ENCODE data around the gene RALGPS2.
"Not testable (repeated sequence)": the region's sequence is repeated elsewhere in the genome, so short reads cannot be mapped to it uniquely, and the experiment has no call there.

Gene RALGPS2

DNA sequence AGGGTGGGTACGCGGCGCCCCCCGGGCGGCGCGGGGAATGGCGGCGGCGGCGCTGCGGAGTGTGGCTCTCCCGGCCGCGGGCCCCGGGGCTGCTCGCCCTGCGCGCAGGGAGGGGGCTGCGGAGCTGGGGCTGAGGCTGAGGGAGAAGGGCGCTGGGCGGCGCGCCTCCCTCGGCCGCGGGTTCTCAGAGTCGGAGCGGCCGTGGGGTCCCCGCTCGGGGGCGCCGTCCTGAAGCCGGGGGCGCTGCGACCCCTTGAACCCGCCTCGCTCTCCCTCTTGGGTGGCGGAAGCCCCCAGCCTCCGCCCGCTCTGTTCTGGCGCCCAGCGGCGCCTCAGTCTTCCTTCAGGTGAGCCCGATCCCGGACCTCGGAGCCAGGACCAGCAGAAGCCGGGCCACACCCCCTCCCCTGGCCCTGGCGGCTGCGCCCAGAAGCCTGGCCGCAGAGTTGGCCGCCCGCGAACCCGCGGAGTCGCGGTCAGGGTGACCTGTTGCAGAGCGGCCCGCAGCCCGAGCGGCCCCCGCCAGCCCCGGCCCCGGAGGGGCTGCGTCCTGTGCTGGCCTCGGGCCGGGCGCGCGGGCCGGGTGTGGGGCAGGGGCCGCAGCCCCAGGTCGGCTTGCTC, 532 bp downstream of the RALGPS2 start:
- peak; percentile 14 for DNase-seq

DNA sequence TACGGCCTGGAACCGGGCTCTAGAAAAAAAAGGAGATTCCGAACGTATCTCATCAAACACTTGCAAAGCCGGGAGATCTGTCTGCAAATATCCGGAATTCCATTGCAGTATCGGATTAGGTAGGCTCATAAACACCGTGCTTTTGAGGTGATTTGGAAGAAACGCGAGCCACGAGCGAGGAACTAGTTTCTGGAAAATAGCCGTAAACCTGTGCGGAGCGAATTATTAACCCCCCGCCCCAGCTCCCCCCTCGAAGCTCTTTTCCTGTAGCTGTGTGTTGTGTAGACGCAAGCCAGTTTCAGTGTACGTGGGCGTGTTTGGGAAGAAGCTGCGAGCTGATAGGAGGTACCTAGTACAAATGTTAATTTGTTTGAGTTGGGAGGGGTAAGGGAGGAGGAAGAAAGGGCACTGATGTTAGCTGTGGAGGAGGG, 1.1 kb downstream of the RALGPS2 start:
- DNase-seq = peak; percentile 39

DNA sequence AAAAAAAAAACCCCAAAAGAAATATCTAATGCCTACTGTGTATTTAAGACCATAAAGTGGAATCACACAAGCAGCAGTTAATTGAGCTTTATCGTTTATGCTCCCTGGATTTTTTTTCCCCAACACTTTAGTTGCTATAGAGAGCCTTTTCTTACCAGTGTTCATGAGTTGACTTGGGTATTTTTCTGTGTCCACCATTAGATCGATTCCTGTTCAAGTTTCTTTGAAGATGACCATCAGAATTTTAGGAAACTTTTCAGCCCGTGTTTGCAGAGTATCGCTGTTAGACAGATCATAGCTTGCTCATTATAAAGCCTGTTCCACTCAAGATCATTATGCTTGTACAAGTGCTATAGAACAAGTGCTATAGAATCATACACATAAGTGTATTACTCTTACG, 1.5 kb downstream of the RALGPS2 start:
- DNase-seq = no peak

DNA sequence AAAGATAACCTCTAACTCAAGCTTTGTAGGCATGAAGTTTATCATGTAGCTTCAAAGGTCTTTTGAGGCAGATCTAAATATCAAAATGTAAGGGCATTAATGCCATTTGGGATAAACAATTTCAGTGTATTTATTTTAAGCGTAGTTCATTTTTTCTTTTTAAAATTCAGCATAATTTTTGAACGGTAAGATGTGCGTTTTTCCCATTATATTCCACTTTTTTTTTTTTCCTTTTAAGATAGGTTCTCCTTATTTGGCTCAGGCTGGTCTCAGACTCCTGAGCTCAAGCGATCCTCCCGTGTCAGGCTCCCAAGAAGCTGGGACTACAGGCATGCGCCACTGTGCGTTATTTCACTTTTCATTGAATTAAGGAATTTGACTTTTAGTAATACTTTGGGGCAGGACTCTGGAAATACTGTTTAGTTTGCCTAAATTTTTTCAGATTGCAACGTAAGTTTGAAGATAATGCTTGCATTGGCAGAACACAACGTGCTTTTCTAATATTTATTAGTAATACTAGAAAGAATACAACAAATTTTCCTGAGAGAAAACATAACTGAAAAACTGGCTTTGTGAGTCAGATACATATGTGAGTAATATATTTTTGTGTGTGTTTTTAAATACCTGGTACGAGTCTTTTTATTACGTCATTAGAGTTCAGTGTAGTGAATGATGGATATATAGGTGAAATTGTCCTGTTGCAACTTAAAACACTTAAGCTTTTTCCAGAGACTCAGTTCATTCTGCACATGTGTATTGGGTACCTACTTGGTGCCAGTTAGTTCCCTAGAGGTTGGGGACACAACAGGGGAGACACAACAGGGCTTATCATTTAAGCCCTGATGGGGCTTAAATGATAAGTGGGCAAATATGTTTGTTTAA, 2.2 kb downstream of the RALGPS2 start:
- DNase-seq = no peak

DNA sequence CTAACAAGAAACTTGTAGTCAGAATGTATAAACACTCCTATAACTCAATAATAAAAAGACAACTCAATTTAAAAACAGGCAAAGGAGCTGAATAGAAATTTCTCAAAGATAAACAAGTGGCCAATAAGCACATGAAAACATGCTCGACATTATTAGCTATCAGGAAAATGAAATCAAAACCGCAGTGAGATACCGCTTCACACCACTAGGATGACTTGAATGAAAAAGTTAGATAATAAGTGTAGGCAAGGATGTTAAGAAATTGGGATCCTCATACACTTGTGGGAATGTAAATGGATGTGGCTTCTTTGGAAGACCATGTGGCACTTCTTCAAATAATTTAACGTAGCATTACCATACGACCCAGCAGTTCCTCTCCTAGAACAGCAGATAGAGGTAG, 8.9 kb downstream of the RALGPS2 start:
- DNase-seq = no peak

DNA sequence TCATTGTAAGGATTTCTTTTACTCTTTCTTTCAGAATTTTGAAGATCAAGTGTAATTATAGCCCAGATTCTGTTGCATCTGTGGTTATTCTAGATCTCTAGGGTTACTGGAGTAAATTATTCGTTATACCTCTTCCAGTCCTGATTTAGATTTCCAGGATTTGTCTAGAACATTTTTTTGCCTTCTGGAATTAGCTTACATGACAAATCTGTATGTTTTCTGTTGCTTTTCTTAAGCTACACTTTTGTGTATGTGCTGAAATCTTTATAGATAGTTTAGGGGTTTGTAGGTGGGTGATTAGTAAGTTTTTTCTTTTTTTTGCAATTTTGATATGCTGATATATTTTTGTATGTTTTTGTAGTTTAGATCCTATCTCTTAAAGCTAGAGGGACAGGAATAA, 13.7 kb downstream of the RALGPS2 start:
- DNase-seq = no peak

DNA sequence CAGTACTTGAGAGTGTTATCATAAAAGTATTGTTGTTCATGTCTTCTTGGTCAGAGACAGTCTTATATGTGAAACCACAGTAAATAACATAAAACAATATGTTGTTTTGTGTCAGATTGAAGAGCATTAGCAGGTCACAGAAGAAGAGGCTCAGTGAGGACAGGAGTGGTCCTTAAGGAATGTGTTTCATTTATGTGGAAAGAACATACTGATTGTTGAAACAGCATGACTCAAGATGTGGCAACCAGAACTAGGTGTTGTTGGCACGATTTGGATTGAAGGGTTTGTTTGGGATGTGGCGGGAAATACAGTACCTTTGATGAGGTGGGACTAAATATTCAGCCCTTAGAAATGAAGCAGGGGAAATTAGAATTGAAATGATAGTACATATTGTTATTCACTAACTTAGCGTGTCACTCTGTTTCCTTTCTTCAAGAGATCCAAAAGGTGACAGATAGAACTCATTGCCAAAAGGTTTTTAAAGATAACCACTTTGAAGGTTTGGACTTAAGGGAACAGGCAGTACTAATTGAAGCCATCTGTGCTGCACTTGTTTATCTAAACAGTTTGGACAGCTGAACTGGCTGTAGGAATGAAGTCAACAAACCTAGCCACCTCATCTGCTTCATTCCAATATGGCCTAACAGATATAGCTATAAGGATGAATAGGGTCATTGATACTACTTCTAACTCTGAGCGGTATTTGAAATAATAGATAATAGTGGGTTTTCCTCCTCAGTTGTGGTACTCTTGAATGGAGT, 14.4 kb downstream of the RALGPS2 start:
- no peak for DNase-seq

DNA sequence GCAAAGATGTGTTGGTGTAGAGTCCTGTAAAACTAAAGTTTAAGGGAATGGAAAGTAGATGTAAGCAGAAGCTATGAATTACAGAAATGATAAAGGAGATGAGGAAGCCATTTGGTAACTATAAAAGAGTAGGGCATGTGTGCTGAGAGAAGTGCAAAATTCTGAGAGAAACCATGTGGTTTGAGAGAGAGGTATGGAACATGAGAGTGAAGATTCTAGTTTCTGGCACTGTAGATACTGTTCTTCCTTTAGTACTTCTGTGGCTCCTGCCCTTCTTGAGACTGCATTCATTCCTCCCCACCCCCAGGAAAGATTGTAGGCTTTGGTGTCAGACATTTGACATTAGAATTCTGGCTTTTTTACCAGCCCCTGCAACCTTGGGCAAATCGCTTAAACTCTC, 15.4 kb downstream of the RALGPS2 start:
- DNase-seq = no peak

DNA sequence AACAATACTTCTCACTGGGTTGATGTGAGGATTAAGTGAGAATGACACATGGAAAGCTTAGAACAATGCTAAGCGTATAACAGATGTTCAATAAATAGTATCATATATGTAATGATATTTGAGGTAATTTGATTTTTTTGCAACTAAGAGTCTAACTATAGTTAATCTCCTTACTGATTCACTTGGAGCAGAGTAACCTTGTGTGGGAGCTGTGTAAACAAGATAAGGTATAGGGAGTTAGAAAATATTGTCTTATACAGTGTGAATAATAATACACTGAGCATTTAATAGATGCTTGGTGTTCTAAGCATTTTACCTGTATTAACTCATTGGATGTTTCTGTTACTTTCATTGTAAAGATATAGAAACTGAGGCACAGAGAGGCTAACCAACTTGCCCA, 15.9 kb downstream of the RALGPS2 start:
- no peak for DNase-seq

DNA sequence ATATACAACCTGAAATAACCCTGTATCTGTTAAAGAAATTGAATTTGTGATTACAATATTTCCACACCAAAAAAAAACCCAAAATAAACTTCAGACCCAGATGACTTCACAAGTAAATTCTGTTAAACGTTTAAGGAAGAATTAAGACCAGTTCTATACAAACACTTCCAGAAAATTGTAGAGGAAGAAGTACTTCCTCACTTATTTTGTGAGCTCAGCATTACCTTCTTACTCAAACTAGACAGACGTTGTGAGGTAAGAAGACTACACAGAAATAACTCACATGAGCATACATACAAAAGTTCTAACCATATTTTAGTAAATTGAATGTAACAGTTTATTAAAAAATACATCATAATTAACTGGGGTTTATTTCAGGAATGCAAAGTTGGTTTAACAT, 18.8 kb downstream of the RALGPS2 start:
- no peak for DNase-seq

DNA sequence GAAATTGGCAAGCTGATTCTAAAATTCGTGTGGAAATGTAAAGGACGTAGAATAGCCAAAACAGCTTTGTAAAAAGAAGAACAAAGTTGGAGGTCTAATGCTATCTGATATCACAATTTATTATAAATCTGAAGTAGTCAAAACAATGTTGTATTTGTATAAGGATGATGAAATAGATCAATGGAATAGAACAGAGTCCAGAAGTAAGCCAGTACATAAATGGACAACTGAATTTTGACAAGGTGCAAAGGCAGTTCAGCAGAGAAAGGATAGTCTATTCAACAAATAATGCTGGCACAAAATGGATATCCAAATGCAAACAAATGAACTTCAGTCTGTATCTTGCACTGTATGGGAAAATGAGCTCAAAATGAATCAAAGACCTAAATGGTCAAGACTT, 20.2 kb downstream of the RALGPS2 start:
- DNase-seq = no peak

DNA sequence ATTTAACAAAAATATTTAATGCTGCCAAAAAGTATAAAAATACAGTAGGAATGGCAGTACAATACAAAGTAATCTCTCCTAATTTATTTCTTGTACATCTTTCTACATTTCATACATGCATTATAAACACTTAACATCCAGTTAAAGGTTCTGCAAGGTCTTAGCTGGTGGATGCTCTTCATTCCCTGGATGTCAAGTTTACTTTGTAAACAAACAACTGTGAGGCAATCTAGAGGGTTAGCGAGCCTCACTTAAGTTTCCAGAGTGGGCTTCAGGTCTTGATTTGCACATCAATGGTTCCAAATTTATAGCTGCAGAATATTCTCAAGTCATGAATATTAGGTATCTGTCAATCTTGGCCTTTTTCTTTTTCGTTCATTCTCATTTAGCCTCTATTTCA, 21.3 kb downstream of the RALGPS2 start:
- no peak for DNase-seq

DNA sequence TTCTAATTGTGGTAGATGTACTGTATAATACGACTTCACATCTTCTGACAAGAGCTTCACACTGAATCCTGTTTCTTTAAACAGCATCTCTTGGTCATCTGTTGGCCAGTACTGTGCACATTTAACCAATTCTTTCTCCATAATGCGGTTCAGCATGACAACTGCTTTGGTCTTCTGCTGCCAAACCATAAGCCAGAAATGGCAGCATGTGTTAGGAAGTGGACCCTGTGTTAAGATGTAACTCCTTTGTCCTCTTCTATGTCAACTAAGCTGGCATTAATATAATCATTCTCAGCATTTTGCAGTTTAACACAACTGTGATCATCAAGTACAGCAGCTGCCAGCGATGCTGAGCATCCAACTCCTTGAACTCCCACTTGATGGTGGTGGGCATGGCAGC, 22.3 kb downstream of the RALGPS2 start:
- DNase-seq = not testable (repeated sequence)

DNA sequence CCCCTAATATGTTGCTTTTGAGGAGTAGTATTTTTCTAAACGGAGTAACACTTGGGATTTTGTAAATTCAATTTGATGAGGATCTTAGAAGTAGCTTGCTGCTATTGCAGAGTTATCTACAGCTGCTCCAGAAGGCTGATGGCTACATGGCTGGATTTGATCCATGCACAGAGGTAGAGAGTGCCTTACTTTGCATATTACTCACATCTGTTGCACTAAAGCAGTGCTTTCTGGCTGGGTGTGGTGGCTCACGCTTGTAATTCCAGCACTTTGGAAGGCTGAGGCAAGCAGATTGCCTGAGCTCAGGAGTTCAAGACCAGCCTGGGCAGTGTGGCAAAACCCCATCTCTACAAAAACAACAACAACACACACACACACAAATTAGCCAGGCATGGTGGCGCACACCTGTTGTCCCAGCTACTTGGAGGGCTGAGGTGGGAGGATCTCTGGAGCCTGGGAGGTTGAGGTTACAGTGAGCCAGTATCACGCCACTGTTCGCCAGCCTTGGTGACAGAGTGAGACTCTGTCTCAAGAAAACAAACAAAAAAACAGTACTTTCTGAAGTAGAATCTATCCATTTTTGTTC, 24.6 kb downstream of the RALGPS2 start:
- DNase-seq = no peak

DNA sequence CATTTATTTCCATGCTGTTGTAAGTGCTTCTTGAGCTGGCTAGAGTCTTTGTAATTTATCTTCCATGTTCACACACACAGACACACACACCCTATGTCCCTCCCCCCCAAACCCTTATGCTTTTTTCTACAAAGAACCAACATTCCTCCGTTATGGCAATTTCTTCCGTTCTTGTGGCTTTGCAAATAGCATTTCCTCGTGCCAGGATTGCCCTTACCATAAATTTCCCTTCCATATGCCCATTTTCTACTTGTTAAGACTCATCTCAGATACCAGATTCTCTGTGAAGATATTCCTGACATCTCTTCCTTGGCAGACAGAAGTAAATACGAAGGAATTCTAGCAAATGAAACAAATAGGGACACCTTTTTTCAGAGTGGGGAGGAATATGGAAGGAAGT, 26.0 kb downstream of the RALGPS2 start:
- no peak for DNase-seq

DNA sequence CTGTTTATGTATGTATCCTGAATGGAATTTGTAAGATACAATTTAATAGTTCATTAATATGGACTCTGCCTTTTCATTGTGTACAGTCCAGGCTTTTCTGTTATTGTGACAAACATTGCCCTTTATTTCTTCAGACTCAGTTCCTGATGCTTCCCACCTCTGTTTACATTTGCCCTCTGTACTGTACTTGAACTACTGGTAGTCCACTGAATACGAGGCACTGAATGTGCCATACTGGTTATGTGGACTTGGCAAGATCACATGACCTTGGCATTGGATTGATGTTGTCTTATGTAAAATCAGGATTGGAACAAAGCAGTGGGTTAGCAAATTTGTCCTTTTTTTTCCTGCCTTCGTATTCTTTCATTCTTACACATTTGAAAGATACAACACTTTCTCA, 27.8 kb downstream of the RALGPS2 start:
- DNase-seq = no peak

DNA sequence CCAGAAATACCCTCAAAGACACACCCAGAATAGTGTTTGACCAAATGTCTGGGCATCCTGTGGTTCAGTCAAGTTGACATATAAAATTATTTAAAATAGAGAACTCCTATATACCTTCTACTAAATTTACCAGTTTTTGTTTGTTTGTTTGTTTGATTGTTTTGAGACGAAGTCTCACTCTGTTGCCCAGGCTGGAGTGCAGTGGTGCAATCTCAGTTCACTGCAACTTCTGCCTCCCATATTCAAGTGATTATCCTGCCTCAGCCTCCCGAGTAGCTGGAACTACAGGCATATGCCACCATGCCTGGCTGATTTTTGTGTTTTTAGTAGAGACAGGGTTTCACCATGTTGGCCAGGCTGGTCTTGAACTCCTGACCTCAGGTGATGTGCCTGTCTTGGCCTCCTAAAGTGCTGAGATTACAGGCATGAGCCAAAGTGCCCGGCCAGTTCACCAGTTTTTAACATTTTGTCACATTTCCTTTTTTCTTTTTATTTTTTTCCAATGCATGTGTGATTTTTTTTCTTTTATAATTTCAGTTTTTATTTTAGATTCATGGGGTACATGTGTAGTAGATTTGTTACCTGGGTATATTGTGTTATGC, 29.7 kb downstream of the RALGPS2 start:
- not testable (repeated sequence) for DNase-seq

DNA sequence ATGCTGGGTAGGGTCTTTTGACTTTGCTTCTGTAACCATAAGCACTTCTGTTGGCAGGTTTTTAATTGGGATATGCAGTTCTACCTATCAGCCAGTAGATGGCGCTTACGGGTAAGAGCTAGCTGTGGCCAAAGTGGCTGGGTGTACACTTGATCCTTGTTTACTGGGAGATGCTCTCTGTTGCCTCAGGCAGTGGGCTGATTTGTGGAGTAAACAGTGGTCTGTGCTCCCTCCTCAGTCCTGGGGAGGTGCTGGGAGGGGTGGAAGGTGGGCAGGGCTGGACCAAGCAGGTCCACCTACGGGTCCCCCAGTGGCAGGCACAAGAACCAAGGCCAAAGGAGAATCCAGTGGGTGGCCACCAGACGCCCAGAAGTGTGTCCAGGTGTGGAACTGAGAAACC, 43.4 kb downstream of the RALGPS2 start:
- no peak for DNase-seq

DNA sequence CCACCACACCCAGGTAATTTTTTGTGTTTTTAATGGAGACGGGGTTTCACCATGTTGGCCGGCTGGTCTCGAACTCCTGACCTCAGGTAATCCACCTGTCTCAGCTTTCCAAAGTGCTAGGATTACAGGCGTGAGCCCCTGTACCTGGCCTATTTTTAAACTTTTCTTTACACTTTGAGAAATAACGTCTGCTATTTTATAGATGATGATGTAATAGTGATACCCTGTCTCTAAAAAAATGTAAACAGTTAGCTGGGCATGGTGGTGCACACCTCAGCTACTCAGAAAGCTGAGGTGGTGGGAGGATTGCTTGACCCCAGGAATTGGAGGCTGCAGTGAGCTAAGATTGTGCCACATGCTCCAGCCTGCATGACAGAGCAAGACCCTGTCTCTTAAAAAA, 47.9 kb downstream of the RALGPS2 start:
- no peak for DNase-seq

DNA sequence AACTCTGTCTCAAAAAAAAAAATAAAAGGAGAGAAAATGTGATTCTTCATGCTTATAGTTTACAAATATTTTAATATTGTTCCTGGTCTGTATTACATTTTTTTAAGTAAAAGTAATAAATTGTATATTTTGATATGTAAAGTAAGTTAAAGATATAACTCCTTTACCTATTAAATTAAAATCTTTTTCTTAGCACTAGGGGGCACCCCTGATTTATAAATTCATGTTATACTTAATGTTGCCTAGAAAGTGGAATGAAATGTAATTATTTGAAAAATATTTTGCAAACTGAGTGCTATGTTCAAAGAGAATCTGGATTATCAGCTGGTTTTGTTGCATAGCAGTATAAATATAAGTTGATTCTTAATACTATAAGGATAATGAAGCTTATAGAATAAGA, 49.2 kb downstream of the RALGPS2 start:
- no peak for DNase-seq

DNA sequence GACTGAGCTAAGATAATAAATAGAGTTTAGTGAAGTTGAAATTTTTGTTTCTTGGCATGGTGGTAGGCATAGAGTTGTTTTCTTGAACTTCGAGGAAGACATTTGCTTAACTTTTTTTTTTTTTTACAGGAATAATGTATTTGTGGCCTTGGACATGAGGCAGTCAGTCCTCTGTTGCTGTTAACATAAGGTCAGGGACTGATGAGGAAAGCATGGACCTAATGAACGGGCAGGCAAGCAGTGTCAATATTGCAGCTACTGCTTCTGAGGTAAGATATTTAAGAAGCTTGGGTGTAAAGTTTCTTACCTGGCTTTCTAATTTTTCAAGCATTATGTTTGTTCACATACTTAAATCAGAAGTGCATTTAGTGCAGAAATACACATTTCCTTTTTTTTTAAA, 51.5 kb downstream of the RALGPS2 start:
- no peak for DNase-seq

DNA sequence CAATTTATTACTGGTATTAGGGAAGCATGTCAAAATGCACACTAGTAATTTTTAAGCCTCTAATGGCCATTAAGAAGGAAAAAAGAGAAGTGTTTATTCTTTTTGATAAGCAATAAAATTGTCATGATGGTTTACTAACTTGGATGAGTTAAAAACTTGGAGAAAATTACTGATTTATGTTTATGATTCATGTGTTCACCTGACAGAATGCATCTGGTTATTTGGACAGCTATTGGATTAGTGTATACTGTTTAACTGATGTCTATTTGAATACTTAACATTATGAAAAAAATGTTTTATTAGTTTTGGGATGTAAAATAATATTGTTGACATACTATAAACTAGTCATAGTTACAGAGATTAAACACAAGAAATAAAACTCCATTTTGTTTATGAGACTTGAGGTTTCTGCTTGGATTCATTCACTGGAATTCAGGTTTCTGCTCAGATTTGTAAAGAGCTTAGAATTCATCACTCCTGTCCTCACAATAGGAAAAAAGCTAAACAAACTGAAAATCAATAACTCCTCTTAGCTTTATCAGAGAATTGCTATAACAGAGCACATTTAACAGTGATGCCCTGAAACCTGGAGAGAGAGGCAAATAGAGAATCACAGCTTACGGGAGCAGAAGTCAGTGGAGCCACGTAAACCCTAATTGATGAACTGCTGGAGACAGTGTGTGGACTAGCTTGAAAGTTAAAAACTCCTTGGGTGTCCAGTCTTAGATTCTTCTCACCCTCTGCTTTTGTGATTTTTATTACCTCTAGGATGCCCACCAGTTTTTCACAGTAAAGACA, 56.7 kb downstream of the RALGPS2 start:
- no peak for DNase-seq
